ENCODE data around the gene GYPC.
A peak's percentile ranks its signal among the peaks of the same experiment; 100 is the strongest.

Gene GYPC

GRCh38 chr2:126650994-126651393 is 5.0 kb upstream of the GYPC start:
- DNase-seq (ENCODE audit: low read depth): no peak

GRCh38 chr2:126652323-126652891 is 3.6 kb upstream of the GYPC start:
- DNase-seq (ENCODE audit: low read depth): no peak

- no peak for DNase-seq (ENCODE audit: low read depth)
These were observed 2.8 kb upstream of the GYPC start for GRCh38 chr2:126653109-126653508.

GRCh38 chr2:126653761-126654160 is 2.2 kb upstream of the GYPC start:
- DNase-seq (ENCODE audit: low read depth): no peak

- no peak for DNase-seq (ENCODE audit: low read depth)
These were observed 907 bp upstream of the GYPC start for GRCh38 chr2:126655051-126655450.

- DNase-seq (ENCODE audit: low read depth): no peak
These were observed 631 bp downstream of the GYPC start for GRCh38 chr2:126656431-126657147.

GRCh38 chr2:126657148-126657635 is 1.2 kb downstream of the GYPC start:
- DNase-seq (ENCODE audit: low read depth): peak; percentile 60

- DNase-seq (ENCODE audit: low read depth): peak; percentile 62
These were observed 1.8 kb downstream of the GYPC start for GRCh38 chr2:126657636-126658318.

GRCh38 chr2:126658319-126658904 is 2.5 kb downstream of the GYPC start:
- DNase-seq (ENCODE audit: low read depth): no peak

GRCh38 chr2:126658905-126659561 is 3.1 kb downstream of the GYPC start:
- no peak for DNase-seq (ENCODE audit: low read depth)

GRCh38 chr2:126659562-126660467 is 3.9 kb downstream of the GYPC start:
- DNase-seq (ENCODE audit: low read depth): no peak

GRCh38 chr2:126660971-126661370 is 5.0 kb downstream of the GYPC start:
- no peak for DNase-seq (ENCODE audit: low read depth)

- no peak for DNase-seq (ENCODE audit: low read depth)
These were observed 5.9 kb downstream of the GYPC start for GRCh38 chr2:126661702-126662500.

GRCh38 chr2:126662621-126663020 is 6.7 kb downstream of the GYPC start:
- DNase-seq (ENCODE audit: low read depth): no peak

- no peak for DNase-seq (ENCODE audit: low read depth)
These were observed 7.4 kb downstream of the GYPC start for GRCh38 chr2:126663184-126663963.

- DNase-seq (ENCODE audit: low read depth): no peak
These were observed 8.3 kb downstream of the GYPC start for GRCh38 chr2:126664234-126664633.

- DNase-seq (ENCODE audit: low read depth): no peak
These were observed 8.7 kb downstream of the GYPC start for GRCh38 chr2:126664639-126665038.

- DNase-seq (ENCODE audit: low read depth): no peak
These were observed 9.5 kb downstream of the GYPC start for GRCh38 chr2:126665483-126665882.

GRCh38 chr2:126668254-126668653 is 12.3 kb downstream of the GYPC start:
- no peak for DNase-seq (ENCODE audit: low read depth)

- DNase-seq (ENCODE audit: low read depth): no peak
These were observed 13.8 kb downstream of the GYPC start for GRCh38 chr2:126669772-126670171.

Measured in T-helper 22 cell (primary cell).